Osteoblast (primary cell): ENCODE measurements around the gene CLEC3B. TPM values are rescaled to one million over a fixed set of nuclear protein-coding genes. Genes with fewer than 3 reads are reported as not detected.
A peak's percentile ranks its signal among the peaks of the same experiment; 100 is the strongest.

ENCODE experiments used
- DNase-seq: peaks from one replicate; pipeline ENCODE4 v3.0.0; 2011; ENCODE audit warnings: low spot score, mixed read lengths; ENCODE audit not compliant: insufficient read length; ENCODE audit errors: missing footprints
- H2AFZ ChIP-seq: 2 replicates; pipeline ENCODE4 v1.6.0; 2011; ENCODE audit warnings: mild to moderate bottlenecking, low read length
- H3K27ac ChIP-seq: 2 replicates; pipeline ENCODE4 v1.5.1; 2011; ENCODE audit warnings: mild to moderate bottlenecking, low read depth, low read length, moderate library complexity
- H3K27me3 ChIP-seq: 2 replicates; pipeline ENCODE4 v1.6.0; 2012; ENCODE audit warnings: mild to moderate bottlenecking, control low read depth, inconsistent platforms, low read length, moderate library complexity; ENCODE audit not compliant: insufficient read depth
- H3K36me3 ChIP-seq: 2 replicates; pipeline ENCODE4 v1.5.1; 2011; ENCODE audit warnings: mild to moderate bottlenecking, low read length, control low read depth, moderate library complexity; ENCODE audit not compliant: insufficient read depth
- H3K4me1 ChIP-seq: 2 replicates; pipeline ENCODE4 v1.5.1; 2011; ENCODE audit warnings: mild to moderate bottlenecking, low read length, control low read depth, moderate library complexity; ENCODE audit not compliant: insufficient read depth
- H3K4me2 ChIP-seq: 2 replicates; pipeline ENCODE4 v1.6.0; 2011; ENCODE audit warnings: mild to moderate bottlenecking, low read length; ENCODE audit not compliant: insufficient read depth
- H3K4me3 ChIP-seq: fragments of 200-600 bp; sonication (generic); 3 replicates; pipeline ENCODE4 v1.5.1; 2012; ENCODE audit warnings: mild to moderate bottlenecking, low read length, inconsistent platforms; ENCODE audit not compliant: insufficient read depth
- H3K79me2 ChIP-seq: 2 replicates; pipeline ENCODE4 v1.6.0; 2012; ENCODE audit warnings: mild to moderate bottlenecking, low read length, control low read depth, inconsistent platforms; ENCODE audit not compliant: insufficient read depth
- H3K9me3 ChIP-seq: 2 replicates; pipeline ENCODE4 v1.5.1; 2011; ENCODE audit warnings: low read depth, low read length, control low read depth
- H4K20me1 ChIP-seq: 2 replicates; pipeline ENCODE4 v1.6.0; 2012; ENCODE audit warnings: mild to moderate bottlenecking, low read length, control low read depth; ENCODE audit not compliant: insufficient read depth
- CTCF ChIP-seq: IDR thresholded peaks from 2 replicates; pipeline ENCODE4 v1.5.1; 2011; ENCODE audit warnings: mild to moderate bottlenecking, low read depth, low read length, moderate library complexity; ENCODE audit errors: extremely low read depth
- total RNA-seq: library from RNA; depleted of rRNA; stranded (reverse); fragments of >200 nt; gene quantifications from 2 replicates; pipeline ENCODE4 v1.2.3, GENCODE V29; 2012

The CLEC3B gene
- total RNA-seq, 1 donor = 48.9 TPM

GRCh38 chr3:45026957-45027356 is 854 bp downstream of the CLEC3B start:
- Histone ChIP-seq H4K20me1 (no peaks in the 10 kb centered on the region), H3K4me3 (peak overlapping the region; percentile 34), H3K9me3 (no peaks in the 10 kb centered on the region), H2AFZ (no peak overlapping the region), H3K36me3 (no peaks in the 10 kb centered on the region), H3K4me1 (peaks cover 48% of the 10 kb centered on the region), H3K27ac (peak overlapping the region; percentile 75), H3K79me2 (no peaks in the 10 kb centered on the region), H3K4me2 (peak overlapping the region; percentile 73), H3K27me3 (no peaks in the 10 kb centered on the region)
- TF ChIP-seq CTCF = no peak
- DNase-seq = peak; percentile 93

GRCh38 chr3:45027441-45027840 is 1.3 kb downstream of the CLEC3B start:
- Histone ChIP-seq H3K4me1 (peaks cover 48% of the 10 kb centered on the region), H3K36me3 (no peaks in the 10 kb centered on the region), H3K4me2 (peak overlapping the region; percentile 73), H2AFZ (no peak overlapping the region), H4K20me1 (no peaks in the 10 kb centered on the region), H3K79me2 (no peaks in the 10 kb centered on the region), H3K9me3 (no peaks in the 10 kb centered on the region), H3K27me3 (no peaks in the 10 kb centered on the region), H3K27ac (peak overlapping the region; percentile 75), H3K4me3 (peak overlapping the region; percentile 34)
- DNase-seq = no peak
- no peak for TF ChIP-seq CTCF

GRCh38 chr3:45029216-45029615 is 3.1 kb downstream of the CLEC3B start:
- Histone ChIP-seq H3K4me1 (peaks cover 47% of the 10 kb centered on the region), H3K36me3 (no peaks in the 10 kb centered on the region), H3K9me3 (no peaks in the 10 kb centered on the region), H4K20me1 (no peaks in the 10 kb centered on the region), H3K4me3 (no peak overlapping the region), H3K27ac (no peak overlapping the region), H3K79me2 (no peaks in the 10 kb centered on the region), H3K27me3 (no peaks in the 10 kb centered on the region), H2AFZ (no peak overlapping the region), H3K4me2 (no peak overlapping the region)
- peak; percentile 39 for DNase-seq
- TF ChIP-seq CTCF = no peak

GRCh38 chr3:45029661-45030060 is 3.6 kb downstream of the CLEC3B start:
- Histone ChIP-seq H4K20me1 (no peaks in the 10 kb centered on the region), H3K79me2 (no peaks in the 10 kb centered on the region), H3K27ac (no peak overlapping the region), H3K4me1 (peaks cover 44% of the 10 kb centered on the region), H2AFZ (no peak overlapping the region), H3K4me2 (no peak overlapping the region), H3K9me3 (no peaks in the 10 kb centered on the region), H3K27me3 (no peaks in the 10 kb centered on the region), H3K36me3 (no peaks in the 10 kb centered on the region), H3K4me3 (no peak overlapping the region)
- peak; percentile 94 for DNase-seq
- no peak for TF ChIP-seq CTCF
